ENCODE data around the gene PRAMEF6.
"Not testable (repeated sequence)": the region's sequence is repeated elsewhere in the genome, so short reads cannot be mapped to it uniquely, and the experiment has no call there.

PRAMEF6 gene

GRCh38 chr1:12947480-12947879 lies at the start of gene PRAMEF6:
TSS of gene PRAMEF6 (minus strand) at chr1:12947580. CDS start at chr1:12942518, 5,062 bp downstream.
- not testable (repeated sequence) for DNase-seq

- DNase-seq: not testable (repeated sequence)
These were observed 23.0 kb downstream of the PRAMEF6 start for GRCh38 chr1:12924368-12924767.

GRCh38 chr1:12921749-12922148 lies 25.6 kb downstream of the PRAMEF6 start:
- DNase-seq: not testable (repeated sequence)

GRCh38 chr1:12916310-12916709 lies 31.1 kb downstream of the PRAMEF6 start, which contains the start of gene PRAMEF7:
TSS of gene PRAMEF7 (plus strand) at chr1:12916610. CDS start at chr1:12917693, 1,083 bp downstream.
- DNase-seq: not testable (repeated sequence)

- not testable (repeated sequence) for DNase-seq
These were observed 43.4 kb downstream of the PRAMEF6 start for GRCh38 chr1:12903793-12904572.

GRCh38 chr1:12899186-12899585 lies 48.2 kb downstream of the PRAMEF6 start:
- DNase-seq: not testable (repeated sequence)

GRCh38 chr1:12898170-12898569 lies 49.2 kb downstream of the PRAMEF6 start, which contains the start of gene PRAMEF10:
TSS of gene PRAMEF10 (minus strand) at chr1:12898270. CDS start at chr1:12895847, 2,423 bp downstream.
- not testable (repeated sequence) for DNase-seq

All from hypothalamus (tissue), 51 donors.